Endodermal cell (in vitro differentiated cells): ENCODE results near the gene HAGH. TPM values are rescaled to one million over a fixed set of nuclear protein-coding genes. Genes with fewer than 3 reads are reported as not detected.

Experiments used
- DNase-seq: peaks from one replicate; pipeline ENCODE4 v3.0.0-alpha.2; 2017
- H3K27ac ChIP-seq: 2 replicates; pipeline ENCODE4 v1.5.1; 2013; ENCODE audit warnings: mild to moderate bottlenecking, low read depth, low read length, moderate library complexity
- H3K27me3 ChIP-seq: 2 replicates; pipeline ENCODE4 v1.6.1; 2013; ENCODE audit warnings: mild to moderate bottlenecking, low read length, moderate library complexity; ENCODE audit not compliant: insufficient read depth, control insufficient read depth, poor library complexity, severe bottlenecking
- H3K36me3 ChIP-seq: 2 replicates; pipeline ENCODE4 v1.7.0; 2013; ENCODE audit warnings: mild to moderate bottlenecking, low read length, moderate library complexity; ENCODE audit not compliant: control insufficient read depth, insufficient read depth
- H3K4me1 ChIP-seq: one replicate; pipeline ENCODE4 v1.7.0; 2013; ENCODE audit warnings: low read length; ENCODE audit not compliant: control insufficient read depth, insufficient read depth
- H3K4me3 ChIP-seq: 2 replicates; pipeline ENCODE4 v1.5.1; 2013; ENCODE audit warnings: mild to moderate bottlenecking, low read length, moderate library complexity
- H3K9ac ChIP-seq: 2 replicates; pipeline ENCODE4 v1.6.1; 2013; ENCODE audit warnings: mild to moderate bottlenecking, low read length, moderate library complexity; ENCODE audit not compliant: poor library complexity, severe bottlenecking; ENCODE audit errors: extremely low read depth
- H3K9me3 ChIP-seq: 2 replicates; pipeline ENCODE4 v1.6.1; 2013; ENCODE audit warnings: mild to moderate bottlenecking, low read length, moderate library complexity; ENCODE audit not compliant: control insufficient read depth
- H3K27ac Mint-ChIP-seq: 2 replicates; pipeline ENCODE4 v1.8.0; 2020; ENCODE audit warnings: mixed read lengths
- H3K27me3 Mint-ChIP-seq: 2 replicates; pipeline ENCODE4 v1.8.0; 2021; ENCODE audit warnings: mild to moderate bottlenecking, mixed read lengths; ENCODE audit not compliant: insufficient read depth
- H3K36me3 Mint-ChIP-seq: 2 replicates; pipeline ENCODE4 v1.8.0; 2020; ENCODE audit warnings: low read depth, mixed read lengths
- H3K4me1 Mint-ChIP-seq: 2 replicates; pipeline ENCODE4 v1.8.0; 2020; ENCODE audit warnings: mixed read lengths
- H3K4me3 Mint-ChIP-seq: 2 replicates; pipeline ENCODE4 v1.8.0; 2020; ENCODE audit warnings: mild to moderate bottlenecking, moderate library complexity, mixed read lengths
- H3K9me3 Mint-ChIP-seq: 2 replicates; pipeline ENCODE4 v1.8.0; 2020; ENCODE audit warnings: mild to moderate bottlenecking, mixed read lengths
- WGBS, 2 experiments: methylation state at CpG; one replicate each; pipeline versions ENCODE4 v1.1.5 to v1.1.7; 2013; ENCODE audit warnings: missing lambda C conversion rate in 2 of 2, mixed read lengths in 1 of 2; ENCODE audit not compliant: insufficient coverage in 1 of 2, insufficient read length in 1 of 2; 5-methylcytosine and 5-hydroxymethylcytosine counted together
- total RNA-seq, 2 donors: library from RNA; stranded (reverse); fragmentation: NEBNext Ultra II Directional in 1 of 2; extraction: Animal tissue kit (Norgen Biotek cat#: 25700) in 1 of 2; gene quantifications; 2 replicates in 1 of 2; 3 replicates in 1 of 2; pipeline ENCODE4 v1.2.1, GENCODE V29; 2021
- TF ChIP-seq, protein P1 (sequence below): fragments of 200-600 bp; sonication (generic); conservative IDR thresholded peaks from 2 replicates; pipeline ENCODE4 v1.5.0; 2021; ENCODE audit warnings: antibody characterized with exemption, mild to moderate bottlenecking

The HAGH gene
- total RNA-seq, 2 donors from 2014 or later = 47.8 to 52.9 TPM

DNA sequence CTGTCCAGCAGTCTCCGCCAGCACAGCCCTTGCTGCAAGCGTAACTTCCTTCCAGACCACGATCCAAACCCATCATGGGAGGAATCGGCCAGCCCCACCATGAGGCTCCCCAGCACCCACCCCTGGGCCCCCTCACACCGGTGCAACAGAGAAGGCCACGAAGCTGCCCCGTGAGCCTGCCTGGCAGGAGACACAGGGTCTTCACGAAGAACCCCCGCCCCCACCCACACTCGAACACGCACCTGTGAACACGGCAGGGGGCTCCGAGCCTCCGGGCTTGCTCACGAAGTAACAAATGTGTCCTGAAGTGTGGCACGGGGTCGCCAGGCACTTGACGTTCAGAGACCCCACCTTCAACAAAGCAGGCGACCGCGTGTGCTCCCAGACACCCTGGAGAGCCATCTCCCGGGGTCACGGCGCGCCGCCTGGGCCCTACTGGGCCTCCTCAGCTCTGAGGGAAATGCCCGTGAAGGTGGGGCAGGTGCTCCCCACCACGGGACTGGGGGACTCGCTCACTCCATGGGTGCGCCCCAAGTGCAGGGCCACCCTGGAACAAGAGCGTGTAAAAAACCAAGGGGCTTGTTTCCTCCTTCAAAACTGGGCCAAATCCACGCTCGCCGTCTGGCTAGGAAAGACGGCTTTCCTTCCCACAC is 7.6 kb downstream of the HAGH start:
- Histone ChIP-seq H3K4me1 (no peaks in the 10 kb centered on the region), H3K27ac (no peak overlapping the region), H3K9ac (no peak overlapping the region), H3K27me3 (no peaks in the 10 kb centered on the region), H3K9me3 (no peaks in the 10 kb centered on the region), H3K36me3 (peaks cover 28% of the 10 kb centered on the region), H3K4me3 (no peak overlapping the region)
- DNase-seq = peak; percentile 13
- TF ChIP-seq, protein P1, sequence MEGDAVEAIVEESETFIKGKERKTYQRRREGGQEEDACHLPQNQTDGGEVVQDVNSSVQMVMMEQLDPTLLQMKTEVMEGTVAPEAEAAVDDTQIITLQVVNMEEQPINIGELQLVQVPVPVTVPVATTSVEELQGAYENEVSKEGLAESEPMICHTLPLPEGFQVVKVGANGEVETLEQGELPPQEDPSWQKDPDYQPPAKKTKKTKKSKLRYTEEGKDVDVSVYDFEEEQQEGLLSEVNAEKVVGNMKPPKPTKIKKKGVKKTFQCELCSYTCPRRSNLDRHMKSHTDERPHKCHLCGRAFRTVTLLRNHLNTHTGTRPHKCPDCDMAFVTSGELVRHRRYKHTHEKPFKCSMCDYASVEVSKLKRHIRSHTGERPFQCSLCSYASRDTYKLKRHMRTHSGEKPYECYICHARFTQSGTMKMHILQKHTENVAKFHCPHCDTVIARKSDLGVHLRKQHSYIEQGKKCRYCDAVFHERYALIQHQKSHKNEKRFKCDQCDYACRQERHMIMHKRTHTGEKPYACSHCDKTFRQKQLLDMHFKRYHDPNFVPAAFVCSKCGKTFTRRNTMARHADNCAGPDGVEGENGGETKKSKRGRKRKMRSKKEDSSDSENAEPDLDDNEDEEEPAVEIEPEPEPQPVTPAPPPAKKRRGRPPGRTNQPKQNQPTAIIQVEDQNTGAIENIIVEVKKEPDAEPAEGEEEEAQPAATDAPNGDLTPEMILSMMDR = no peak
- peak overlapping the region; percentile 65 for H3K27ac Mint-ChIP-seq
- H3K36me3 Mint-ChIP-seq = peaks cover 32% of the 10 kb centered on the region
- no peaks in the 10 kb centered on the region for H3K27me3 Mint-ChIP-seq
- H3K4me1 Mint-ChIP-seq = peaks cover 1% of the 10 kb centered on the region
- no peak overlapping the region for H3K4me3 Mint-ChIP-seq
- 92 to 95% methylated on average over 24 to 35 of the region's 35 CpGs for WGBS, 2 experiments
- no peaks in the 10 kb centered on the region for H3K9me3 Mint-ChIP-seq

DNA sequence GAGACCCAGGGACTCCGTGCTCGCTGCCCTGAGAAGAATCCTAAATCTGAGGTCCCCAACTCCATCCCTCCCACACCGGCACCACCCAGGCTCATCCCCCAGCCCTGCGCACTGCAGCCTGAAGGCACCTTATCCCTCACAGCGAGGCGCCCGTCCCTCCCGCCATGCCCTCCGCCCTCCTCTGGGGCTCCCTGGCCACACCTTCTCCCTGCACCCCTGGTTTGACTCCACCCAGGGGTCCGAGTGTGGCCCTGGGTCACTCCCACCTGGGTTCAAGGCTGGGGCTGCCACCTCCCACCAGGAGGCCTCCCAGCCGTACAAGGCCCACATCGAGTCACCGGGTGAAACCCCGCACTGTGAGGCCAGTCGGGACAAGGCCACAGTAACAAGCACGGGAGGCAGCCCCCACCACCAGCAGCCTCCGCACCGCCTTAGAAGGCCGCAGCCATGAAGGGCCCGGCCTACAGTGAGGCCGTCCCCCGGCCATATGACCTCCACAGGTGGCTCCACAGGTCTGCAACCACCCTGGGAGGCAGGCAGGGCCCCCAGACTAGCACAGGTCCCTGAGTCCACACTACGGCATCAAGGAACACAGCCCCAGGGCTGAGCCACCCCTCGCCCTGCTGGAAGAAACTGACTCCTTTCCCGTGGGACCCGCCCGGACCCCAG is 8.3 kb downstream of the HAGH start:
- no peaks in the 10 kb centered on the region for H3K4me1 Mint-ChIP-seq
- H3K27me3 Mint-ChIP-seq = no peaks in the 10 kb centered on the region
- H3K4me3 Mint-ChIP-seq = no peak overlapping the region
- 94 to 95% methylated on average over 17 to 27 of the region's 27 CpGs for WGBS, 2 experiments
- H3K27me3 ChIP-seq = no peaks in the 10 kb centered on the region
- H3K9me3 ChIP-seq = no peaks in the 10 kb centered on the region
- TF ChIP-seq, protein P1 = no peak
- H3K9me3 Mint-ChIP-seq = no peaks in the 10 kb centered on the region
- no peak overlapping the region for H3K27ac Mint-ChIP-seq
- peaks cover 37% of the 10 kb centered on the region for H3K36me3 Mint-ChIP-seq
- no peak overlapping the region for H3K4me3 ChIP-seq
- no peaks in the 10 kb centered on the region for H3K4me1 ChIP-seq
- no peak overlapping the region for H3K9ac ChIP-seq
- no peak overlapping the region for H3K27ac ChIP-seq
- H3K36me3 ChIP-seq = peaks cover 28% of the 10 kb centered on the region
- DNase-seq = no peak

DNA sequence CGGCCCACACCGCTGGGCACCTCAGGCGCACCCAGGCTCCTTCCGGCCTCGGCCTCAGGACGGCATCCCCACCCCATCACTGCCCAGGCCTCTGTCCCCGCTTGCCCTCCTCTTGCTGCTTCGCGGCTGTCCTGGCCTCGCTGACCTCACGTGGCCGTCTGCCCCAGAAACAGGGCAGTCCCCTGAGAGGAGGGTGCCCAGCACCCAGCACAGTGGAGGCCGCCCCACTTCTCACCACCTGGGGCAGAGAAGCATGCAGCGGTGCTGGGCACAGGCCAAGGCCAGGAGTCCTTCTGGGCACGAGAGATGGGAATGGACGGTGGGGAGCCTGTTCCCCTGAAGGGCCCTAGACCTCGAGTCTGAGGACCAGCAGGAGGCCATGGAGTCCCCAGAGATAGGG is 8.9 kb downstream of the HAGH start:
- Histone ChIP-seq H3K9ac (no peak overlapping the region), H3K4me1 (no peaks in the 10 kb centered on the region), H3K27me3 (no peaks in the 10 kb centered on the region), H3K27ac (no peak overlapping the region), H3K4me3 (no peak overlapping the region), H3K36me3 (peaks cover 26% of the 10 kb centered on the region), H3K9me3 (no peaks in the 10 kb centered on the region)
- H3K4me1 Mint-ChIP-seq = no peaks in the 10 kb centered on the region
- H3K27me3 Mint-ChIP-seq = no peaks in the 10 kb centered on the region
- no peak for DNase-seq
- no peak overlapping the region for H3K4me3 Mint-ChIP-seq
- no peaks in the 10 kb centered on the region for H3K9me3 Mint-ChIP-seq
- H3K27ac Mint-ChIP-seq = no peak overlapping the region
- TF ChIP-seq, protein P1 = no peak
- H3K36me3 Mint-ChIP-seq = peaks cover 39% of the 10 kb centered on the region
- 95 to 100% methylated on average over 7 to 17 of the region's 17 CpGs for WGBS, 2 experiments
